ENCODE measurements around the gene PLIN3. TPM values are rescaled to one million over a fixed set of nuclear protein-coding genes. Genes with fewer than 3 reads are reported as not detected.

The PLIN3 gene
- total and polyA plus RNA-seq, 9 of the 15 experiments (the other 6 are each of a cell fraction or from before 2014, with no cell fraction given): 7.5 to 75.6 (median 43.1) TPM

DNA sequence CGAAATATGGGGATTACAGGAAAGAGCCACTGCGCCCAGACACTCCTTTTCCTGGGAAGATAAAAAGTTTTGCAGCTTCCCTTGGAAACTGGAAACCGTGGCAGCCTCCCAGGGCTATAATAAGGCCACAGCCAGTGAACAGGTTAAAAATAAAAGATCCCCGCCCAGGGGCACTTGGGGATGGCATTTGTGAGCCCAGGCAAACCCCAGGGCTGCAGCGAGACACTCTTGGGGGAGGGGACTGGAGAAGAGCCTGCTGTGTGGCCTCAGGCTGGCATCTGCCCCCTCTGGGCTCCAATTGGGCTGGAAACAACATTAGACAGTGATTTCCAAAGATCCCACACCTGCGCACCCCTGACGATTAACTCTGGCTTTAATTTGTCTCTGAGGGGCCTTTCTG, 64.8 kb downstream of the PLIN3 start:
- Histone ChIP-seq H3K27me3 (ENCODE audit: control insufficient read depth in 2 of 2, insufficient read depth in 2 of 2, low read length in 2 of 2) (no peaks in the 10 kb centered on the region), H3K4me2 (ENCODE audit: insufficient read depth, low read length) (no peak overlapping the region), H3K9ac (ENCODE audit: insufficient read depth in 1 of 2, low read depth in 2 of 2, low read length in 2 of 2) (no peak overlapping the region), H3K36me3 (ENCODE audit: control insufficient read depth, insufficient read depth, low read length) (no peaks in the 10 kb centered on the region), H3K79me2 (ENCODE audit: control insufficient read depth, insufficient read depth, low read length) (no peaks in the 10 kb centered on the region), H3K9me3 (replicated peaks; ENCODE audit: control insufficient read depth, insufficient read depth, low read depth, low read length) (no peaks in the 10 kb centered on the region), H3K9me1 (ENCODE audit: control insufficient read depth, insufficient read depth, low read length) (no peaks in the 10 kb centered on the region), H4K20me1 (replicated peaks; ENCODE audit: control insufficient read depth, insufficient read depth, low read length) (no peaks in the 10 kb centered on the region), H2AFZ (ENCODE audit: low read depth, low read length) (no peak overlapping the region), H3K4me3 (no peak overlapping the region), H3K4me1 (replicated peaks in 1 of 2; ENCODE audit: control insufficient read depth in 2 of 2, insufficient read depth in 2 of 2, low read length in 2 of 2) (peaks cover 0 to 14% of the 10 kb centered on the region in 2 experiments; a peak in 3 of 5 replicates), H3K27ac (ENCODE audit: extremely low read depth, low read depth, low read length) (no peak overlapping the region)
- POLR2A ChIA-PET: no interaction called here
- TF ChIP-seq MEF2D (tag; conservative IDR thresholded peaks at IDR 0.05; ENCODE audit: low read depth) (no peak), ZNF589 (CRISPR knock-in tag; IDR thresholded peaks at IDR 0.05; ENCODE audit: low read depth) (no peak), XRCC3 (IDR thresholded peaks at IDR 0.05) (no peak), SAFB2 (IDR thresholded peaks at IDR 0.05; ENCODE audit: borderline replicate concordance, low read depth, low read length, severe bottlenecking) (no peak), ZNF644 (tag; IDR thresholded peaks at IDR 0.05; ENCODE audit: low read depth) (no peak), SPI1 (IDR thresholded peaks at IDR 0.05; ENCODE audit: borderline replicate concordance, low read depth, low read length) (no peak), ZNF121 (CRISPR knock-in tag; conservative IDR thresholded peaks at IDR 0.05) (0 out of 2 replicates have a peak, but pooled peaks have one; percentile 3), HOMEZ (CRISPR knock-in tag; IDR thresholded peaks at IDR 0.05) (no peak), NCOA6 (IDR thresholded peaks at IDR 0.05) (no peak), RBM15 (IDR thresholded peaks at IDR 0.05; ENCODE audit: insufficient read depth, low read length) (no peak), CBFA2T3 (IDR thresholded peaks at IDR 0.05) (no peak), ATF1 (CRISPR knock-in tag; IDR thresholded peaks at IDR 0.05) (no peak), ATF1 (tag; IDR thresholded peaks at IDR 0.05) (no peak), ZNF76 (CRISPR knock-in tag; IDR thresholded peaks at IDR 0.05; ENCODE audit: borderline replicate concordance) (no peak), ZFP36 (IDR thresholded peaks at IDR 0.05; ENCODE audit: low read depth, low read length, partially characterized antibody) (peak; percentile 55), POLR2G (IDR thresholded peaks at IDR 0.05; ENCODE audit: low read depth, low read length) (no peak), RBM25 (IDR thresholded peaks at IDR 0.05; ENCODE audit: low read depth, low read length, severe bottlenecking) (peak; percentile 30), HDAC6 (IDR thresholded peaks at IDR 0.05; ENCODE audit: low read depth, low read length) (no peak)
- TF ChIP-seq, protein P1, sequence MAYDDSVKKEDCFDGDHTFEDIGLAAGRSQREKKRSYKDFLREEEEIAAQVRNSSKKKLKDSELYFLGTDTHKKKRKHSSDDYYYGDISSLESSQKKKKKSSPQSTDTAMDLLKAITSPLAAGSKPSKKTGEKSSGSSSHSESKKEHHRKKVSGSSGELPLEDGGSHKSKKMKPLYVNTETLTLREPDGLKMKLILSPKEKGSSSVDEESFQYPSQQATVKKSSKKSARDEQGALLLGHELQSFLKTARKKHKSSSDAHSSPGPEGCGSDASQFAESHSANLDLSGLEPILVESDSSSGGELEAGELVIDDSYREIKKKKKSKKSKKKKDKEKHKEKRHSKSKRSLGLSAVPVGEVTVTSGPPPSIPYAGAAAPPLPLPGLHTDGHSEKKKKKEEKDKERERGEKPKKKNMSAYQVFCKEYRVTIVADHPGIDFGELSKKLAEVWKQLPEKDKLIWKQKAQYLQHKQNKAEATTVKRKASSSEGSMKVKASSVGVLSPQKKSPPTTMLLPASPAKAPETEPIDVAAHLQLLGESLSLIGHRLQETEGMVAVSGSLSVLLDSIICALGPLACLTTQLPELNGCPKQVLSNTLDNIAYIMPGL (CRISPR knock-in tag; IDR thresholded peaks at IDR 0.05): no peak
- 45% methylated on average over 7 of the region's 7 CpGs for WGBS (ENCODE audit: insufficient coverage, low coverage, missing lambda C conversion rate)
- no peak for DNase-seq (ENCODE audit: extremely low read depth in 1 of 4, low spot score in 3 of 4)
- no TSS peak for BruUV-seq (replicated peaks)
- intact Hi-C loops (cut with micrococcal nuclease) (no loop called here), in situ Hi-C loops (cut with MboI) (no loop called here)
- CTCF ChIA-PET (ENCODE audit: low intra/inter-chr PET ratio): interaction anchor here (0.7 to 3.3 kb wide), 3 partner anchors 69 to 227 kb away, joined by 4 to 35 read pairs (median 6); no protein-coding TSS in a partner anchor
- ATAC-seq: no peak
- FAIRE-seq: no peak

Data from K562 (cell line).